HG02852 (cell line): ENCODE results near the gene CITED4.
"Not testable (repeated sequence)": the region's sequence is repeated elsewhere in the genome, so short reads cannot be mapped to it uniquely, and the experiment has no call there.

Experiments
- ATAC-seq: cut with Tn5 transposase; IDR thresholded peaks from one replicate; pipeline ENCODE4 v1.9.1; 2021; ENCODE audit warnings: mild to moderate bottlenecking, moderate library complexity; ENCODE audit not compliant: unreplicated experiment

Gene CITED4

GRCh38 chr1:40862008-40862863, at the start of gene CITED4:
Gene CITED4 (minus strand): TSS chr1:40862363. CDS start chr1:40862127, 236 bp downstream.
- ATAC-seq: peak; percentile 94

- no peak for ATAC-seq
Observed at GRCh38 chr1:40911105-40911504, 48.9 kb upstream of the CITED4 start.

- no peak for ATAC-seq
Observed at GRCh38 chr1:40909281-40909680, 47.1 kb upstream of the CITED4 start.

GRCh38 chr1:40908350-40908749, 46.2 kb upstream of the CITED4 start:
- no peak for ATAC-seq

- ATAC-seq: no peak
Observed at GRCh38 chr1:40907899-40908298, 45.7 kb upstream of the CITED4 start.

- no peak for ATAC-seq
Observed at GRCh38 chr1:40906781-40907400, 44.7 kb upstream of the CITED4 start.

- no peak for ATAC-seq
Observed at GRCh38 chr1:40905061-40905460, 42.9 kb upstream of the CITED4 start.

- ATAC-seq: no peak
Observed at GRCh38 chr1:40903106-40903505, 40.9 kb upstream of the CITED4 start.

GRCh38 chr1:40901886-40902852, 40.0 kb upstream of the CITED4 start:
- ATAC-seq: no peak

- ATAC-seq: no peak
Observed at GRCh38 chr1:40899230-40899870, 37.2 kb upstream of the CITED4 start.

- no peak for ATAC-seq
Observed at GRCh38 chr1:40898431-40898901, 36.3 kb upstream of the CITED4 start.

GRCh38 chr1:40897513-40897912, 35.4 kb upstream of the CITED4 start:
- no peak for ATAC-seq

GRCh38 chr1:40896482-40896881, 34.3 kb upstream of the CITED4 start:
- ATAC-seq: no peak

- ATAC-seq: no peak
Observed at GRCh38 chr1:40895601-40896000, 33.4 kb upstream of the CITED4 start.

- ATAC-seq: not testable (repeated sequence)
Observed at GRCh38 chr1:40894858-40895257, 32.7 kb upstream of the CITED4 start.

- ATAC-seq: no peak
Observed at GRCh38 chr1:40894455-40894854, 32.3 kb upstream of the CITED4 start.

- ATAC-seq: no peak
Observed at GRCh38 chr1:40893946-40894345, 31.8 kb upstream of the CITED4 start.

GRCh38 chr1:40892354-40892753, 30.2 kb upstream of the CITED4 start:
- no peak for ATAC-seq

- no peak for ATAC-seq
Observed at GRCh38 chr1:40890771-40891170, 28.6 kb upstream of the CITED4 start.

GRCh38 chr1:40887652-40888051, 25.5 kb upstream of the CITED4 start:
- no peak for ATAC-seq

GRCh38 chr1:40887012-40887378, 24.8 kb upstream of the CITED4 start:
- ATAC-seq: no peak
